Esophagus muscularis mucosa (tissue), 3 donors: ENCODE results near the gene CNFN.

ENCODE experiments used
- CTCF ChIP-seq, 3 experiments: fragments of 200-600 bp in 2 of 3; fragments of 450-650 bp in 1 of 3; sonication (generic) in 2 of 3; IDR thresholded peaks; one replicate each; pipeline ENCODE4 v1.5.1; 2017 to 2019; ENCODE audit warnings: antibody characterized with exemption in 3 of 3, mild to moderate bottlenecking in 2 of 3, moderate library complexity in 1 of 3
- POLR2AphosphoS5 ChIP-seq, 2 donors: sonication (generic); formaldehyde crosslinking; IDR thresholded peaks; one replicate each; pipeline ENCODE4 v1.6.1; 2017; ENCODE audit warnings: antibody characterized with exemption in 2 of 2

- TF ChIP-seq CTCF (IDR thresholded peaks at IDR 0.05) (no peak), POLR2AphosphoS5 (IDR thresholded peaks at IDR 0.05) (no peak)
These were observed 29.1 kb downstream of the CNFN start for GRCh38 chr19:42360787-42361544.
